ENCODE results near the gene SOSTDC1.
"Not testable (repeated sequence)": the region's sequence is repeated elsewhere in the genome, so short reads cannot be mapped to it uniquely, and the experiment has no call there.

The SOSTDC1 gene

DNA sequence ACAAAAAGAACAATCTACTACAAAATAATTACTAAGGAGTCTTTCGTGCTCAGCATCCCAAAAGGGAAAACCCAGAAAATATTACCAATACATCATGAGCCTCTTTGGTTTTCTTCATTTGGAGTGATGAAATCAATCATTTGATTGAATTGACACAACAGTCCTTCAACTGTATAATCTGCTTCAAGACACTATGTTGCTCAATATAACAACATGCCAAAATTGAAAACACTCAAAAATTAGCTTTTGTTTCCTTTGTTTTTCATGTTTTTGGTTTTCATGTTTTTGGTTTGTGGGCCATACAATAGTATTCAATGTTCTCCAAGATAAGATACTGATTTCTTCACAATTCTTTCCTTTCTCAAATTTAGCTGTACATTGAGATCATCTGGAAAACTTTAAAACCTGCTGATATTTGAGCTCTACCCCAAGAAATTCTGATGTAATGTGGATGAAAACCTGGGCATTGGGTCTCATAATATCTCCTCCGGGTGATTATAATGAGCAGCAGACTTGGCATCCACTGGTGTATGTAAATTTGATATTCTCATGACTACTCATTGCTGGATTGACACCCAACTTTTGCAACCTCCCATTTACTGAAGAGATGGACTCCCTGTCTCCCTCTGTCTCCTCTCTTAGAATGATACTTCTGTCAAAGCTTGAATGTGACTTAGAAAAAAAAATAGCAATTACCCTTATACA, 4.6 kb downstream of the SOSTDC1 start:
- DNase-seq = no peak

GRCh38 chr7:16456303-16456702, 9.2 kb downstream of the SOSTDC1 start:
- DNase-seq = not testable (repeated sequence)

- no peak for DNase-seq
These were observed 9.9 kb downstream of the SOSTDC1 start for GRCh38 chr7:16455591-16455990.

GRCh38 chr7:16450366-16450765, 15.2 kb downstream of the SOSTDC1 start:
- DNase-seq = no peak

GRCh38 chr7:16447876-16448275, 17.7 kb downstream of the SOSTDC1 start:
- DNase-seq = no peak

- DNase-seq = no peak
These were observed 19.0 kb downstream of the SOSTDC1 start for GRCh38 chr7:16446508-16446907.

GRCh38 chr7:16443871-16444270, 21.7 kb downstream of the SOSTDC1 start:
- not testable (repeated sequence) for DNase-seq

GRCh38 chr7:16438988-16439387, 26.6 kb downstream of the SOSTDC1 start:
- no peak for DNase-seq

DNA sequence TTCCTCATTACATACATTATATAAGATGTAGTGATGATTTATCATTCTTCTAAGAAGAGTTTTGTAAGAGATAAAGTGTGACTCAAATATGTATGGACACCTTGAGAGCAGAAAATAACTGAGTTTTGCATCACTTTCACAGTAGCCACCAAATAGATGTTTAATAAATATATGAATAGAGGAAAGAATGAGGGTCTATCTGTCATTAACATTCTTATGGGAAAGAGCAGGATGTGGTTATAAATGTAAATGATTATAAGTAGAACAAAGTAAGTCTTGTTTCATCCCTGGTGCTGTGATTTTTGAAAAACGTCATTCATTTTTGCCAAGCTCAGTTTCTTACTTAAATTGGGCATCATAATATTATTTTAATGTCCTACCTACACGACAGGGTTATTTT, 29.2 kb downstream of the SOSTDC1 start:
- no peak for DNase-seq

DNA sequence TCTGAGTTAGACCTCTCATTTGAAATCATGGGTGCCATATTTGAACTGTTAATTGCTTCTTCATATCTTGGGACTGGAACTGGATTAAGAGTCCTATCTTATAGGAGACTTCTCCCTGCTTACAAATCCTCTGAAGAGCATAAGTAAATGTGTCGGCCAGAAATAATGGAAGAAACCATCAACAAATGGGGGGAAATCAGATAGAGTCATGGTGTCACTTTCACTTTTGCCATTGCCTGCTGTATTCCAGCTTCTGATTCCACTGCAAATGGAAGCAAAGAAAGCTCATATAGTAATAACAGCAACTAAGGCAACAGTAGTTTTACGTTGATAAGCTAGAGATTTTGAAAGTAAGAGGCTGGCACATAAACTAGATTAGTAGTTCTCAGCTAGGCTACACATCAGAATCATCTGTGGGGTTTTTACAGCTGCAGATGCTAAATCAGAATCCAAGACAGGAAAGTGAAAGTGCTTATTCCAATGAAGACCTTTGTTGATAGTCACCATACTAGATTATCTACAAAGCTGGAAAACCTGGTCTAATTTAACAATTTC, 31.9 kb downstream of the SOSTDC1 start:
- no peak for DNase-seq

DNA sequence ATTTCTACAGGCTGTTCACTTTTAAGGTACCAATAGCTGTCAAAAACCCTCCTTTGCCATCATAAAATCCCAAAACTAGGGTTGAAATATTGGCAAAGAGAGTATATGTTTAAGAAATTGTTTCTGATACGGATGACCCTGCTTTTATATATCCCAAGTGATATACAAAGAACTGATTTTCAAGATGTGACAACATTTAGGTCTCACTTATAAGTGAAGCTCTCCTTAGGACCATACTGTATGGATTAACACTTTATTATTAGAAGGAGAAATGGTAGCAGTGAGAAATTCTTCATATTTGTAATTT, 33.2 kb downstream of the SOSTDC1 start:
- no peak for DNase-seq

DNA sequence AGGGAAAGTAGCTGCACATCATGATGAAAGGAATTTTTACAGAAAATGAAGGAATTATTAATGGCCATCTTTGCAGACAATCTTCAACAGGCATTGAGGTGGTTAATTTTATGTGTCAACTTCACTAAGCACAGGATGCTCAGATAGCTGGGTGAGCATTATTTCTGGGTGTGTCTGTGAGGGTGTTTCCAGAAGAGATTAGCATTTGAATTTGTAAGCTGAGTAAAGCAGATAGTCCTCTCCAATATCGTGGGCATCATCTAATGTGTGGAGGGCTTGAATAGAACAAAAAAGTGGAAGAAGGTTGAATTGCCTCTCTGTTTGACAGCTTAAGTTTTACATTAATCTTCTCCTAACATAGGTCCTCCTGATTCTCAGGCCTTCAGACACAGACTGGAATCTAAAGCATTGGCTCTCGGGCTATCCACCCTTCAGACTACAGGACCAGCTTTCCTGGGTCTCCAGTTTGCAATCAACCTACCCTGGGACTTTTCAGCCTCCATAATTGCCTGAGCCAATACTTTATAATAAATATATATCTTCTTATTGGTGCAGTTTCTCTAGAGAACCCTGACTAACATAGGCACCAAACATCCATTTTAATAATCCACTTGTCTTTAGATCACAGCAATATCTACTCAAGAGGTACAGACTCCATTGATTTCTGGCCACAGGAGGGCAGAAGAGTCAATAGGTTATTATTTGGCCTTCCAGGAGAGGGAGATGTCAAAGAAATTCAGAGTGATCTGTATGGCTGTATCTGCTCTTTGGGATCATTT, 33.7 kb downstream of the SOSTDC1 start:
- peak; percentile 72 to 80 for DNase-seq

DNA sequence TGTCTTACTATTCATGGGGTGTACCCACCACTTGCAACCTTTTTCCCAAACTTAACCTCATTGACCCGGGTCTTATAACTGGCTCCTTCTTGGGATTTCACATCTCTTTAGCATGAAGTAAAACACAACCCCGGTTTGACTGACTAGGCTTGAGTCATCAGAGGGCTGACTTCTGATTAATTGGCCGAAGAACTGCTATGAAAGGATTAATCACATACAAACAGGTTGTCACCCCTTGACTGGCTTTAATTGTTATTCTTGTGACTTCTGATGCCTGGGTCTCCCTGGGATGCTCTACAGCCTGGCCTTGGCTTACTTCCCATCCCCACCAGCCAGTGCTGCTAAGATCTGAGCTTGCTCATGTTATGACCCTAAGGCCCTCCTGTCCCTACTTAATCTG, 35.4 kb downstream of the SOSTDC1 start:
- DNase-seq = no peak

- no peak for DNase-seq
These were observed 36.9 kb downstream of the SOSTDC1 start for GRCh38 chr7:16428672-16429071.

- DNase-seq = no peak
These were observed 37.4 kb downstream of the SOSTDC1 start for GRCh38 chr7:16428182-16428581.

DNA sequence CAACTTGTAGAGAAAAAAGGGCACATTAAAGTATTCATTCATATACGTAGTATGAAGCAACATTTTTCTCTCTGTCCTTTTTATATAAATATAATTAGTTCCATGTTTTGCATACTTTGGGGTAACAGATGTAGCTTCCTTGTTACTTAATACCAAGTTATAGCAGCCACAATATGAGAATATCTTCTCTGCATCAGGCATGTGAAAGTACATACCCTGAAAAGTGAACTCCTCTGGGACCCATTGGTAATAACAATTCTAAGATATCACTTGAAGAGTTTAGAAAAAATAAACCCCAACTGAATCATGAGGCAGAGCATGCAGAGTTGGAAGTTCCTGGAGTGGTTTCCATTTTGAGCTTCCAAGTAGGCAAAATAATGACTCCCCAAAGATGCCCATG, 41.8 kb downstream of the SOSTDC1 start:
- no peak for DNase-seq

DNA sequence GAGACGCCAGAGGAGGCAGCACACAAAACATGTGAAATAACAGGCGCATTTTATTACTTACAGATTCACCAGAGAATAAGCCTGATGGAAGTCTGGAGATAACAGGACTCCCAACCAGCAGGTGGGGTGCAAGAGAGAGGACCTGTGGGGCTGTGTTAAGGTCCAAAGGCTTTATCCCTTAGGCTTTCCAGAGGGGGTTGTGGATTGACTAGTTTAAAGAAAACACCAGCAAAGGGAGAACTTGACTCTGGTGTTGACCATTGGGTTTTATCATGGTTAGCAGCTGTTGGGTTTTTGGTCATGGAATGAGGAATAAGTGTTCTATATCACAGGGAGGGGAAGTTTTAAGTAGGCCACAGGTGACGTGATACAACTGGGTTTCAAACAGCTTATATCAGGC, 42.6 kb downstream of the SOSTDC1 start:
- DNase-seq = peak; percentile 3 to 31

- DNase-seq = no peak
These were observed 43.5 kb downstream of the SOSTDC1 start for GRCh38 chr7:16422103-16422435.

DNA sequence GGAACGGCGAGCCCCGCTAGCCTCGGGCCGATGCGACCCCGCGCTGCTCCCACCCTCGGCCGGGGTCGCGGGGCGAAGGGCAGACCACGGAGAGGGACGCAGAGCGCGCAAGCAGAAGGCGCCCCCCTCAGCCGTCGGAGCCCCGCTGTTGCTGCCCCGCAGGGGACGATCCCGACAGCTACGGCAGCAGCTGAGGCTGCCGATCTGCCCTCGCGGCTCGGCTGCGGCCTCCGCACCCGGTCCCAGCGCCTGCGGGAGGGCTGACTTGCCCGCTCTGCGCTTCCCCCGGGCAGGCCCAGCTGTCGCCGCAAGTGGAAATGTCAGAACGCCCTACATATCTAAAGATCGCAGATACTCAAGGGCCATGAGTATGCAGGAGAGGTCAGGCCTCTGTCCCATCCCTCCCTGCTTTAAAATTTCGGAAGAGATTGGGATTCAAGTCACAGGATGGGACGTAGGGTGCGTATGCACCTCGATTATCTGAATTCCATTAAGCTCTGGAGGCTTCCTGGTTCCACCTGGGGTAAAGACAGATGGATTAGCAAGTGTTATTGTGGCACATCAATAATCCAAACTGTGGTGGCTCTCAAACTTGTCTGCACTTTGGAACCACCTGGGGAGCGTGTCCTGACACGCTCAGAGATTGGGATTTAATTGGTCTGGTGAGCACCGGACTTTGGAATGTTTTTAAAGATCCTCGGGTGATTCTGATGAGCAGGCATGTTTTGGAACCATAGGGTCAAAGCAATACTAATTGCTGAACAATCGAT, 44.0 kb downstream of the SOSTDC1 start, which contains the start of gene CRPPA:
CRPPA (minus strand) TSS at position 206 of the 770 bp plus-strand sequence. CDS start 216 bp downstream, outside the sequence.
- peak; percentile 17 to 68 for DNase-seq

DNA sequence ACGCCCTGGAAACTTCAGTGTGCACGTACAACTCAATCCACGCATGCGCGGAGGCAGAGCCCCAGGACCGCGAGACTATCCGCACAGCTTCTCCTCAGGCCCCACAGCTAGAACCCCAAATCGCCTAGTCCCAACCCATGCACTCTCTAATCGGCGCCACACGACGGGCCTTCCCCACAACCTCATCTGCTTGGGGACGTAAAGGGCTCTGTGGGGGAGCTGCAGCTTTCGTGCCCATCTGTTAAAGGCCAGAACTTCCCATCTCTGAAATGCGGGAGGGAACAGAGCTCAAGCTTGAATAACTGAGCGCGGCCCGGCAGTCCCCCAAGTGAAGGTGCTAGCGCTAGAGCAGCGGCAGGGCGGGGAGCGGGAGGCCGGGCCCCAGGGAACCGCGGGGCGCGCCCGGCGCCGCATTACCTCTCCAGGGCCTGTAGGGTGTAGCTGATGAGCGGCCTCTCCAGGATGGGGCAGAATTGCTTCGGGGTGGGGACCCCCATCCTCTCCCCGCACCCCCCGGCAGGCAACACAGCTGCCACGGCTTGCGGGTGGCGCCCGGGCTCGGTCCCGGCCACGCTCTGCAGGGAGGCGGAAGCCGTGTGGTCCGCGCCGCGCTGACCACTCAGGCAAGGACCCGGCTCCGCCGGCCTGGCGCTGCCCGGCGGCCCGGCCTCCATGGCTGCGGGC, 44.7 kb downstream of the SOSTDC1 start:
- DNase-seq = peak; percentile 84 to 90

GRCh38 chr7:16420329-16420648, 45.2 kb downstream of the SOSTDC1 start:
- DNase-seq = no peak

DNA sequence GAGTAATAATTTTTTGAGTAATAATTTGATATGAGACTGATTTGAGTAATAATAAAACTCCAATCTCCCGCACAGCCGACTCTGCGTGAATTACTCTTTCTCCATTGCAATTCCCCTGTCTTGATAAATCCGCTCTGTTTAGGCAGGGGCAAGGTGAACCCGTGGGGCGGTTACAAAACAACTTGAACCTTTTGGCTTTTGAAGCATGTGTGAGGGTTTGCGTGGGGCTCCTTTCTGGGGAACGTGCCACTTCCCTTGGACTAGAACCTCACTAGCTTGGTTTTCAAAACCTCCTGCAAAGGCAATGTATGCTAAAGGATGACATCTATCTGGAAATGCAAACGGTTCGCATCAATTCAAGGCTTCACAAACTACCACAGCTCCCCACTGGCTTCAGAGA, 45.7 kb downstream of the SOSTDC1 start:
- peak in 1 of 2 experiments; percentile 34 for DNase-seq

DNA sequence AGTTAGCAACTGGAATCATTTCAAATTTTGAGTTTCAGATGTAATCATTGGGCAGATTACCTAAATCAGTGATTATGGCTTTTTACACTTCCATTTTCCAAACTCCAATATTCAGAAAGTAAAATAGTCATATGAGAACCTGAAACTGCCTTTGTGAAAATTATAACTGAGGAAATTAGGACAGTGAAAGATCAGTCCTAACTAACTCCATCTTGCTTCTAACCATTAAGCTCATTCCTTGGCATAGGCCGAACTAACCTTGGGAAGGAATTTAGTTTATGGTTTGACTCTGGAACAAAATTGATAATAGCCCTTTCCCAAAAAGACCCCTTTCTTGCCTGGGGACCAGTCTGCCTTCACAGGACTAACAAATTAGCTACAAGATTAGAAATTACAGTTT, 46.4 kb downstream of the SOSTDC1 start:
- DNase-seq = no peak

All from NCI-H526 (cell line).